GM23338 (cell line): Measurements from ENCODE around the gene ST6GALNAC1.
"Not testable (repeated sequence)": the region's sequence is repeated elsewhere in the genome, so short reads cannot be mapped to it uniquely, and the experiment has no call there.

Source experiments
- CREB1 ChIP-seq: fragments of 250-450 bp; sonication (Bioruptor Pico); IDR thresholded peaks from 2 replicates; pipeline ENCODE4 v1.5.0; 2020; ENCODE audit warnings: low read depth, mild to moderate bottlenecking, moderate library complexity
- EZH2 ChIP-seq: fragments of 200-600 bp; sonication (generic); IDR thresholded peaks from one replicate; pipeline ENCODE4 v1.8.0; 2017; ENCODE audit warnings: antibody characterized with exemption, mild to moderate bottlenecking, low read depth; ENCODE audit not compliant: unreplicated experiment
- EZH2phosphoT487 ChIP-seq: fragments of 200-600 bp; sonication (generic); IDR thresholded peaks from one replicate; pipeline ENCODE4 v1.8.1; 2018; ENCODE audit warnings: antibody characterized with exemption; ENCODE audit not compliant: unreplicated experiment
- NANOG ChIP-seq: IDR thresholded peaks from 2 replicates; pipeline ENCODE4 v1.6.1; 2016; ENCODE audit warnings: antibody characterized with exemption, borderline replicate concordance
- POLR2AphosphoS5 ChIP-seq: IDR thresholded peaks from 2 replicates; pipeline ENCODE4 v1.6.1; 2016; ENCODE audit warnings: antibody characterized with exemption, low read depth
- STAT1 ChIP-seq: IDR thresholded peaks from one replicate; pipeline ENCODE4 v1.6.1; 2016; ENCODE audit warnings: antibody characterized with exemption; ENCODE audit not compliant: unreplicated experiment
- TF ChIP-seq, protein P1 (sequence below), 2 experiments: fragments of 200-600 bp in 1 of 2; sonication (generic) in 1 of 2; conservative IDR thresholded peaks; 2 replicates each; pipeline versions ENCODE4 v1.5.1 to v1.6.1; 2016 to 2017; ENCODE audit warnings: antibody characterized with exemption in 2 of 2, low read depth in 2 of 2, mild to moderate bottlenecking in 2 of 2, moderate library complexity in 1 of 2
- TF ChIP-seq, protein P2 (sequence below): IDR thresholded peaks from 2 replicates; pipeline ENCODE4 v1.6.1; 2016; ENCODE audit warnings: antibody characterized with exemption
- TF ChIP-seq, protein P3 (sequence below): IDR thresholded peaks from one replicate; pipeline ENCODE4 v1.6.1; 2018; ENCODE audit warnings: antibody characterized with exemption; ENCODE audit not compliant: unreplicated experiment

DNA sequence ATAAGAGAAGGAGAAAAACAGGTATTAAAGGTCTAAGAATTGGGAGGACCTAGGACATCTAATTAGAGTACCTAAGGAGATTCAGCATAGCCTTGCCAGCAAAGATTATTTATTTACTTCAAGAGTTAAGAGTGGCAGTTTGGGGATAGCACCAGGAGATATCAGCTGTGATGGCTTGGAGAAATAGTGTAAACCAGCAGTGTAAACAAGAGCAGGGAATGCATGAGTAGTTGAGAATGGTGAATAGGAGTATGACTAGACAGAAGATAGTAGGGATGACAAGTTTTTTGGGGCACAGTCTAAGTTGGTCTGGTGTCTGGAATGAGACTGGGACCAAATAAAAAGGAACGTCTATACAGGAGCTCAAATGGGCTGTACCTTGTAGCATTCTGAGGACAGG is 36.9 kb downstream of the ST6GALNAC1 start:
- not testable (repeated sequence) for TF ChIP-seq POLR2AphosphoS5; CREB1 (CRISPR knock-in tag); EZH2phosphoT487; STAT1; NANOG; EZH2
- TF ChIP-seq, protein P1, sequence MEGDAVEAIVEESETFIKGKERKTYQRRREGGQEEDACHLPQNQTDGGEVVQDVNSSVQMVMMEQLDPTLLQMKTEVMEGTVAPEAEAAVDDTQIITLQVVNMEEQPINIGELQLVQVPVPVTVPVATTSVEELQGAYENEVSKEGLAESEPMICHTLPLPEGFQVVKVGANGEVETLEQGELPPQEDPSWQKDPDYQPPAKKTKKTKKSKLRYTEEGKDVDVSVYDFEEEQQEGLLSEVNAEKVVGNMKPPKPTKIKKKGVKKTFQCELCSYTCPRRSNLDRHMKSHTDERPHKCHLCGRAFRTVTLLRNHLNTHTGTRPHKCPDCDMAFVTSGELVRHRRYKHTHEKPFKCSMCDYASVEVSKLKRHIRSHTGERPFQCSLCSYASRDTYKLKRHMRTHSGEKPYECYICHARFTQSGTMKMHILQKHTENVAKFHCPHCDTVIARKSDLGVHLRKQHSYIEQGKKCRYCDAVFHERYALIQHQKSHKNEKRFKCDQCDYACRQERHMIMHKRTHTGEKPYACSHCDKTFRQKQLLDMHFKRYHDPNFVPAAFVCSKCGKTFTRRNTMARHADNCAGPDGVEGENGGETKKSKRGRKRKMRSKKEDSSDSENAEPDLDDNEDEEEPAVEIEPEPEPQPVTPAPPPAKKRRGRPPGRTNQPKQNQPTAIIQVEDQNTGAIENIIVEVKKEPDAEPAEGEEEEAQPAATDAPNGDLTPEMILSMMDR (conservative IDR thresholded peaks at IDR 0.05; ENCODE audit: low read depth in 2 of 2), result not testable (repeated sequence)
- TF ChIP-seq, protein P2, sequence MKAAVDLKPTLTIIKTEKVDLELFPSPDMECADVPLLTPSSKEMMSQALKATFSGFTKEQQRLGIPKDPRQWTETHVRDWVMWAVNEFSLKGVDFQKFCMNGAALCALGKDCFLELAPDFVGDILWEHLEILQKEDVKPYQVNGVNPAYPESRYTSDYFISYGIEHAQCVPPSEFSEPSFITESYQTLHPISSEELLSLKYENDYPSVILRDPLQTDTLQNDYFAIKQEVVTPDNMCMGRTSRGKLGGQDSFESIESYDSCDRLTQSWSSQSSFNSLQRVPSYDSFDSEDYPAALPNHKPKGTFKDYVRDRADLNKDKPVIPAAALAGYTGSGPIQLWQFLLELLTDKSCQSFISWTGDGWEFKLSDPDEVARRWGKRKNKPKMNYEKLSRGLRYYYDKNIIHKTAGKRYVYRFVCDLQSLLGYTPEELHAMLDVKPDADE, result not testable (repeated sequence)
- TF ChIP-seq, protein P3, sequence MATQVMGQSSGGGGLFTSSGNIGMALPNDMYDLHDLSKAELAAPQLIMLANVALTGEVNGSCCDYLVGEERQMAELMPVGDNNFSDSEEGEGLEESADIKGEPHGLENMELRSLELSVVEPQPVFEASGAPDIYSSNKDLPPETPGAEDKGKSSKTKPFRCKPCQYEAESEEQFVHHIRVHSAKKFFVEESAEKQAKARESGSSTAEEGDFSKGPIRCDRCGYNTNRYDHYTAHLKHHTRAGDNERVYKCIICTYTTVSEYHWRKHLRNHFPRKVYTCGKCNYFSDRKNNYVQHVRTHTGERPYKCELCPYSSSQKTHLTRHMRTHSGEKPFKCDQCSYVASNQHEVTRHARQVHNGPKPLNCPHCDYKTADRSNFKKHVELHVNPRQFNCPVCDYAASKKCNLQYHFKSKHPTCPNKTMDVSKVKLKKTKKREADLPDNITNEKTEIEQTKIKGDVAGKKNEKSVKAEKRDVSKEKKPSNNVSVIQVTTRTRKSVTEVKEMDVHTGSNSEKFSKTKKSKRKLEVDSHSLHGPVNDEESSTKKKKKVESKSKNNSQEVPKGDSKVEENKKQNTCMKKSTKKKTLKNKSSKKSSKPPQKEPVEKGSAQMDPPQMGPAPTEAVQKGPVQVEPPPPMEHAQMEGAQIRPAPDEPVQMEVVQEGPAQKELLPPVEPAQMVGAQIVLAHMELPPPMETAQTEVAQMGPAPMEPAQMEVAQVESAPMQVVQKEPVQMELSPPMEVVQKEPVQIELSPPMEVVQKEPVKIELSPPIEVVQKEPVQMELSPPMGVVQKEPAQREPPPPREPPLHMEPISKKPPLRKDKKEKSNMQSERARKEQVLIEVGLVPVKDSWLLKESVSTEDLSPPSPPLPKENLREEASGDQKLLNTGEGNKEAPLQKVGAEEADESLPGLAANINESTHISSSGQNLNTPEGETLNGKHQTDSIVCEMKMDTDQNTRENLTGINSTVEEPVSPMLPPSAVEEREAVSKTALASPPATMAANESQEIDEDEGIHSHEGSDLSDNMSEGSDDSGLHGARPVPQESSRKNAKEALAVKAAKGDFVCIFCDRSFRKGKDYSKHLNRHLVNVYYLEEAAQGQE, result not testable (repeated sequence)
